Measurements from ENCODE around the gene AACS. TPM values are rescaled to one million over a fixed set of nuclear protein-coding genes. Genes with fewer than 3 reads are reported as not detected.

Gene AACS
- total RNA-seq, 5 donors from 2014 or later (not counting 1 experiment from before 2014, with no cell fraction given): 11.5 to 16.4 (median 14.3) TPM

DNA sequence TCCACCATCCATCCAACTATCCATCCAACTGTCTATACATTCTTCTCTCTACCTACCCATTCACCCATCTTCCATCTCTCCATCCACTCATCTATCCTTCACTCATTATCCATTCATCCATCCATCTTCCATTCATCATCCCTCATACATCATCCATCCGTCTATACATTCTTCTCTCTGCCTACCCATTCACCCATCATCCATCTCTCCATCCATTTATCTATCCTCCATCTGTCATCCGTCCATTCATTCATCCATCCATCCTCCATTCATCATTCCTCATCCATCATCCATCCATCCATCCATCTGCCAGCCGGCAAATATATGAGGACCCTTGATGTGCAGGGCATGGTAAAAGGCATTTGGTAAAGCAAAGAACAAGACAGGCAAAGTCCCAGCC, 25.2 kb downstream of the AACS start:
- H3K36me3 Mint-ChIP-seq: peaks cover 27% of the 10 kb centered on the region
- Histone ChIP-seq H3K36me3 (ENCODE audit: control insufficient read depth in 2 of 2, extremely low read depth in 1 of 2, insufficient read depth in 1 of 2, low read length in 1 of 2) (peaks cover 4 to 21% of the 10 kb centered on the region in 2 donors), H3K4me3 (ENCODE audit: control insufficient read depth in 1 of 2, extremely low read depth in 1 of 2, low read length in 1 of 2) (no peak overlapping the region), H3K27me3 (replicated peaks in 1 of 2; ENCODE audit: control insufficient read depth in 2 of 2, extremely low read depth in 1 of 2, insufficient read depth in 2 of 2, low read length in 1 of 2) (no peaks in the 10 kb centered on the region), H3K4me1 (ENCODE audit: control insufficient read depth in 1 of 2, extremely low read depth in 1 of 2, insufficient read depth in 2 of 2, low read length in 2 of 2) (no peaks in the 10 kb centered on the region), H3K9me3 (no peaks in the 10 kb centered on the region), H3K27ac (ENCODE audit: low read length) (no peak overlapping the region)
- no peak for ATAC-seq (replicated peaks in 1 of 4)
- POLR2A ChIA-PET: no interaction called here
- no peaks in the 10 kb centered on the region for H3K4me1 Mint-ChIP-seq
- no peak overlapping the region for H3K4me3 Mint-ChIP-seq
- 90% methylated on average over 3 of the region's 3 CpGs for WGBS (ENCODE audit: insufficient coverage)
- no peaks in the 10 kb centered on the region for H3K27me3 Mint-ChIP-seq
- CTCF ChIA-PET: no interaction called here
- H3K27ac Mint-ChIP-seq: no peak overlapping the region
- no peaks in the 10 kb centered on the region for H3K9me3 Mint-ChIP-seq
- DNase-seq: no peak

DNA sequence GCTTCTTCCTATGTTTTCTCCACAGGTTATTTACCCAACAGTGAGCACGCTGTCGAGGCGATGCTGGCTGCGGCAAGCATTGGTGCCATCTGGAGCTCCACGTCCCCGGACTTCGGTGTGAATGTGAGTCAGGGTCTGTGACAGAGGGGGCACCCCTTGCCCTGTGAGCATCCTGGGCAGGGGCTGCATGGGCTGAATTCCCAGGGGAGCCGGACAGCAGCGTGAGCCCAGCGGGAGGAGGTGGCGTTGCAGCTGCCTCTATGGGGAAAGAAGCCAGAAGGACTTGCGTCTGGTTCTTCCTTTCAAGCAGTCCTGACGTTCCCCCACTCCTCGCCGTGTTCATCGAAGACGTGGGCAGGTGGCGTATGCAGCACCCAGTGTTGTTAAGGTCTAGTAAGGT, 26.2 kb downstream of the AACS start:
- H3K4me3 Mint-ChIP-seq: no peak overlapping the region
- CTCF ChIA-PET: no interaction called here
- POLR2A ChIA-PET: no interaction called here

DNA sequence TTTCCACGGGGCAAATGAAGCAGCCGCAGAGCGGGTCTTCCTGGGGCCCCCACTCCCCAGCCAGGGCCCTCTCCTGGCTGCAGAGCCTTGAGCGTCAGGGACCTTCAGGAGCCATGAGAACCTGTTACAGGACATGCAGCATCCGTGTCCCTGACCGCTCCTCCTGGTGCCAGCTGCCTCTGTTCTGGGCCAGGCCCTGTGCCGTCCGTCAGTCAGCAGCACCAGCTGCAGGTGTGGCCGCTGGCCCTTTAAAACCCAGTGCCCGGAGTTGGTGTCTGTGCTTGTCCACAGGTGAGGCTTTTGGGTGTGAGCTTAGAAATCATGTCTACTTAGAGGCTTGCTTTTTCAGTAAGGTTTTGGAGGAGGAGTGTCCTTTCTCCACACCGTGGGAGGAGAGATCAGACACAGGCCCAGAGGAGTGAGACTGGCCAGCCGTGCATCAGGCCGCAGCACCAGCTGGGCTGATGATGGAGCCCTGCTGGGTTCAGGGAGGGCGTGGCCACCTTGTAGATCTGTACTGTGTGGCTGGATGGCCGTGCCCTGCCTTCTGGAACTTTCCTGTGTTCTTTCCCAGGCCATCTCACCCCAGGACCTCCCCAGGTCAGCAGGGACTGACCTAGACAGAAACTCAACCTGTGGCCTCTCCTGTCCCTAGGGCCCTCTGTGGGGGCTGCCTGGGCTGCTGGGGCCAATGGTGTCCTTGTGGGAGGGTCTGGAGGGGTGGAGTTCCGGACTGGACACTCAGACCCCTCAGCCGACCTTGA, 27.1 kb downstream of the AACS start:
- Histone ChIP-seq H3K36me3 (ENCODE audit: control insufficient read depth in 2 of 2, extremely low read depth in 1 of 2, insufficient read depth in 1 of 2, low read length in 1 of 2) (peaks cover 4 to 14% of the 10 kb centered on the region in 2 donors), H3K9me3 (no peaks in the 10 kb centered on the region), H3K4me3 (ENCODE audit: control insufficient read depth in 1 of 2, extremely low read depth in 1 of 2, low read length in 1 of 2) (no peak overlapping the region), H3K27me3 (replicated peaks in 1 of 2; ENCODE audit: control insufficient read depth in 2 of 2, extremely low read depth in 1 of 2, insufficient read depth in 2 of 2, low read length in 1 of 2) (no peaks in the 10 kb centered on the region), H3K4me1 (ENCODE audit: control insufficient read depth in 1 of 2, extremely low read depth in 1 of 2, insufficient read depth in 2 of 2, low read length in 2 of 2) (no peaks in the 10 kb centered on the region), H3K27ac (ENCODE audit: low read length) (no peak overlapping the region)
- Mint-ChIP-seq H3K27ac (no peak overlapping the region), H3K4me3 (no peak overlapping the region), H3K27me3 (no peaks in the 10 kb centered on the region), H3K4me1 (peaks cover 0 to 2% (median 0%) of the 10 kb centered on the region in 3 donors), H3K36me3 (peaks cover 30% of the 10 kb centered on the region), H3K9me3 (no peaks in the 10 kb centered on the region)
- ChIA-PET POLR2A (no interaction called here), CTCF (no interaction called here)
- 93% methylated on average over 16 of the region's 17 CpGs for WGBS (ENCODE audit: insufficient coverage)
- DNase-seq (no peak), ATAC-seq (replicated peaks in 1 of 4) (no peak)

More for the DNA sequence above, 26.2 kb downstream of the AACS start:
- Histone ChIP-seq H3K4me1 (ENCODE audit: control insufficient read depth in 1 of 2, extremely low read depth in 1 of 2, insufficient read depth in 2 of 2, low read length in 2 of 2) (no peaks in the 10 kb centered on the region), H3K27ac (ENCODE audit: low read length) (no peak overlapping the region), H3K9me3 (no peaks in the 10 kb centered on the region), H3K36me3 (ENCODE audit: control insufficient read depth in 2 of 2, extremely low read depth in 1 of 2, insufficient read depth in 1 of 2, low read length in 1 of 2) (peaks cover 4 to 16% of the 10 kb centered on the region in 2 donors), H3K27me3 (replicated peaks in 1 of 2; ENCODE audit: control insufficient read depth in 2 of 2, extremely low read depth in 1 of 2, insufficient read depth in 2 of 2, low read length in 1 of 2) (no peaks in the 10 kb centered on the region), H3K4me3 (ENCODE audit: control insufficient read depth in 1 of 2, extremely low read depth in 1 of 2, low read length in 1 of 2) (no peak overlapping the region)
- Mint-ChIP-seq H3K27me3 (no peaks in the 10 kb centered on the region), H3K36me3 (peaks cover 28% of the 10 kb centered on the region), H3K4me1 (no peaks in the 10 kb centered on the region), H3K27ac (no peak overlapping the region), H3K9me3 (no peaks in the 10 kb centered on the region)
- no peak for ATAC-seq (replicated peaks in 1 of 4)
- DNase-seq: no peak
- WGBS (ENCODE audit: insufficient coverage): 97% methylated on average over 18 of the region's 18 CpGs

DNA sequence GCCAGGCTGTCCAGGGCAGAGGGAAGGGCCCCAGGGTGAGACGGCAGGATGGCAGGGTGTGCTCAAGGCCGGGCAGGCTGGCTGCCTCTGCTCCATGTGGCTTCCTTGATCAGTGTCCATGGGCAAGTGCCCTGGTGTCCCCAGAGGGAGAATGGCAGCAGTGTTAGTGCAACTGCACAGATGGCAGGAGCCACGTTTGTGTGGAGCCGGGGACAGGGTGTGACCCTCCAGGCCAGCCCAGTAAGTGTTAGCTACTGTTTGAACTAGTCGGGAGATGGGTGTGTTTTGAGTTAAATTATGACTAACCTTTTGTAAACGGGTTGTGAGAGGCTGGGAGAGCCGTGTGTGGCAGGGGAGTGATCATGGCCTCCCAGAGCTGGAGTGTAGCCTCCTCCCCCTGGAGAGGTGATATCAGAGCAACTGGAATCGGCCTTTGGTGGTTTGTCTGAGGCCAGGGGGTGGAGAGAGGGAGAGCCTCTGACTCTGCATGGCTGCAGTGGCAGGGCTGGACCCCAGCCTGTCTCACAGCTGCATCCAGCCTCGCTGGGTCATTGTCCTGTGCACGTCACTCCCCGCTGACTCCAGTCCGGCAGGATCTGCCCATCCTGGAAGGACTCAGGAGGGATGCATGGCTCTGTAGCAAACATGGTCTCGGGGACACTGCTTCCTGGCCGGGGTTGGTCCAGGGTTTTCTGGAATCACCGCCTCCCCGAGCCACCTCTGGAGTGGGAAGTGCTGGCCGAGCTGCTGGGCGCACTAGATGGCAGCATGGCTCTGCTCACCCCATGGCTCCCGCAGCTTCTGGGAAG, 27.8 kb downstream of the AACS start:
- no peaks in the 10 kb centered on the region for H3K9me3 ChIP-seq
- H3K27me3 Mint-ChIP-seq: no peaks in the 10 kb centered on the region
- H3K27ac ChIP-seq (ENCODE audit: low read length): no peak overlapping the region
- H3K27me3 ChIP-seq (replicated peaks in 1 of 2; ENCODE audit: control insufficient read depth in 2 of 2, extremely low read depth in 1 of 2, insufficient read depth in 2 of 2, low read length in 1 of 2): peaks cover 0 to 2% of the 10 kb centered on the region in 2 experiments
- peaks cover under 1 to 14% of the 10 kb centered on the region in 2 donors for H3K36me3 ChIP-seq (ENCODE audit: control insufficient read depth in 2 of 2, extremely low read depth in 1 of 2, insufficient read depth in 1 of 2, low read length in 1 of 2)
- H3K4me1 ChIP-seq (ENCODE audit: control insufficient read depth in 1 of 2, extremely low read depth in 1 of 2, insufficient read depth in 2 of 2, low read length in 2 of 2): no peaks in the 10 kb centered on the region
- no peaks in the 10 kb centered on the region for H3K9me3 Mint-ChIP-seq
- H3K4me3 Mint-ChIP-seq: no peak overlapping the region
- CTCF ChIA-PET: no interaction called here
- ATAC-seq (replicated peaks in 1 of 4) (no peak), DNase-seq (no peak)
- POLR2A ChIA-PET: no interaction called here
- H3K36me3 Mint-ChIP-seq: peaks cover 33% of the 10 kb centered on the region
- H3K27ac Mint-ChIP-seq: no peak overlapping the region
- 85% methylated on average over 19 of the region's 19 CpGs for WGBS (ENCODE audit: insufficient coverage)
- no peak overlapping the region for H3K4me3 ChIP-seq (ENCODE audit: control insufficient read depth in 1 of 2, extremely low read depth in 1 of 2, low read length in 1 of 2)
- peaks cover 2 to 6% (median 6%) of the 10 kb centered on the region in 3 donors for H3K4me1 Mint-ChIP-seq

DNA sequence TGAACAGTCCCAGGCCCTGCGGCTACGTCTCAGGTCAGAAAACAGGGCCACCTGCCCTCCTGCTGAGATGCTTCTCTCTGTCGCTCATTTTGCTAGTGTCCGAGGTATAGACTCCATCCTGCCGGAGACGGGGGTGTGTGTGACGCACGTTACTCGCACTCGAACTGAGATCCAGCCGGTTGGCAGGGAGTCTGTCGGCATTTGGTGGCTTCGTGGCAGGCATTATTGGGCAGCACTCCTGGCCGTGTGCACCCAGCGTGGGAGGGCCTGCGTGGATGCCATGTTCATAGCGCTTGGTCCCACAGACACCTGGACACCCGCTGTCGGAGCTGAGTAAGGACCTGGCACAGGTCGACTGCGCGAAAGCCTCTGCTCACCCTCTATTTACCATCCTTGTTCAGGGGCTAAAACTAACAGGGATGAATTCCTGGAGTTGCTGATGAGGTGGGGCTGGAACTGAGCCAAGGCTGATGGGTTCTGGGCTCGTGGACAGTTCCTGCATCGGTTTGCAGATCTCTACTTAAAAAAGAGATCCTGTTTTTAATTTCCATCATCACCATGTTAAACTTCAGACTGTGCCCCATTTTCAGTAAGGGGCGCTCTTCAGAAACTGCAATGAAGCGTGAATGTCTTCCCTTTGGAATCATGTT, 28.6 kb downstream of the AACS start:
- Histone ChIP-seq H3K9me3 (no peaks in the 10 kb centered on the region), H3K4me1 (ENCODE audit: control insufficient read depth in 1 of 2, extremely low read depth in 1 of 2, insufficient read depth in 2 of 2, low read length in 2 of 2) (no peaks in the 10 kb centered on the region), H3K36me3 (ENCODE audit: control insufficient read depth in 2 of 2, extremely low read depth in 1 of 2, insufficient read depth in 1 of 2, low read length in 1 of 2) (peaks cover 0 to 14% of the 10 kb centered on the region in 2 donors), H3K27me3 (replicated peaks in 1 of 2; ENCODE audit: control insufficient read depth in 2 of 2, extremely low read depth in 1 of 2, insufficient read depth in 2 of 2, low read length in 1 of 2) (peaks cover 0 to 2% of the 10 kb centered on the region in 2 experiments), H3K27ac (ENCODE audit: low read length) (no peak overlapping the region), H3K4me3 (ENCODE audit: control insufficient read depth in 1 of 2, extremely low read depth in 1 of 2, low read length in 1 of 2) (no peak overlapping the region)
- CTCF ChIA-PET: no interaction called here
- WGBS (ENCODE audit: insufficient coverage): 95% methylated on average over 17 of the region's 26 CpGs
- Mint-ChIP-seq H3K4me3 (no peak overlapping the region), H3K27ac (no peak overlapping the region), H3K27me3 (no peaks in the 10 kb centered on the region), H3K4me1 (peaks cover 5 to 10% (median 10%) of the 10 kb centered on the region in 3 donors), H3K9me3 (no peaks in the 10 kb centered on the region), H3K36me3 (peaks cover 32% of the 10 kb centered on the region)
- POLR2A ChIA-PET: no interaction called here
- ATAC-seq (replicated peaks in 1 of 4) (no peak), DNase-seq (no peak)

DNA sequence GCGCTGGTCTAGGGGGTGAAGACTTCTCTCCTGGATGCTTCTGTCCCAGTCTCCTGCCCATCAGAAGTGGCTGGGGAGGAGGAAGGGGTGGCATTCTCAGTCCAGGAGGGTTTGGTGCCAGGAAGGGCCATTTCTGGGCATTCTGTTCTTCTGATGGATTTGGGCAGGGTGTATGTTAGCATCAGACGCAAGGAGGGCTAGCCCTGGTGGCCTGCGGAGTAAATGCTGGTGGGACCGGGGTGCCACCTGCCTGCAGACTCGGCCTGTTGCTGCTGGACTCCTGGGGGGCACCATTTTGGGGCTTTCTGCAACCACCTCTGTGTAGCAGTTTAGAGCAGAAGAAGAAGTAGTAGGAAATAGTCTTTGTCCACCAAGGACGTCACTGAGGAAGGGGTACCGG, 31.7 kb downstream of the AACS start:
- peaks cover 0 to 4% of the 10 kb centered on the region in 2 donors for H3K36me3 ChIP-seq (ENCODE audit: control insufficient read depth in 2 of 2, extremely low read depth in 1 of 2, insufficient read depth in 1 of 2, low read length in 1 of 2)
- no peaks in the 10 kb centered on the region for H3K27me3 Mint-ChIP-seq
- DNase-seq: no peak
- H3K4me1 Mint-ChIP-seq: peaks cover 11 to 16% (median 16%) of the 10 kb centered on the region in 3 donors
- H3K9me3 ChIP-seq: no peaks in the 10 kb centered on the region
- H3K9me3 Mint-ChIP-seq: no peaks in the 10 kb centered on the region
- H3K4me1 ChIP-seq (ENCODE audit: control insufficient read depth in 1 of 2, extremely low read depth in 1 of 2, insufficient read depth in 2 of 2, low read length in 2 of 2): no peaks in the 10 kb centered on the region
- POLR2A ChIA-PET: no interaction called here
- peaks cover 35% of the 10 kb centered on the region for H3K36me3 Mint-ChIP-seq
- H3K27ac Mint-ChIP-seq: no peak overlapping the region
- H3K27ac ChIP-seq (ENCODE audit: low read length): no peak overlapping the region
- peaks cover 0 to 2% of the 10 kb centered on the region in 2 experiments for H3K27me3 ChIP-seq (replicated peaks in 1 of 2; ENCODE audit: control insufficient read depth in 2 of 2, extremely low read depth in 1 of 2, insufficient read depth in 2 of 2, low read length in 1 of 2)
- WGBS (ENCODE audit: insufficient coverage): 83% methylated on average over 7 of the region's 7 CpGs
- ATAC-seq (replicated peaks in 1 of 4): no peak
- no peak overlapping the region for H3K4me3 ChIP-seq (ENCODE audit: control insufficient read depth in 1 of 2, extremely low read depth in 1 of 2, low read length in 1 of 2)
- no peak overlapping the region for H3K4me3 Mint-ChIP-seq
- CTCF ChIA-PET: no interaction called here

Data from T-cell (primary cell).